Right lobe of liver (tissue), 4 donors: ENCODE data around the gene TAF3.

Experiments used
- CTCF ChIP-seq, 4 donors: fragments of 200-600 bp in 3 of 4; fragments of 450-650 bp in 1 of 4; IDR thresholded peaks; one replicate each; pipeline versions ENCODE4 v1.5.1 to v1.8.0; 2016 to 2022; ENCODE audit warnings: antibody characterized with exemption in 4 of 4, mild to moderate bottlenecking in 2 of 4
- POLR2A ChIP-seq: fragments of 450-650 bp; IDR thresholded peaks from one replicate; pipeline ENCODE4 v1.6.1; 2017; ENCODE audit warnings: antibody characterized with exemption, mild to moderate bottlenecking
- donor health status: DM: no; HTN: no; CAD: no.
- donor health status: DM: no; HTN: no; CAD: no.
- donor health status: DM: no; HTN: yes; CAD: no.

- peak; percentile 75 to 89 (median 84) for TF ChIP-seq CTCF (IDR thresholded peaks at IDR 0.05)
- TF ChIP-seq POLR2A, result no peak
Measured at GRCh38 chr10:8053446-8054243, 235.3 kb downstream of the TAF3 start.
